K562 (cell line): ENCODE results near the gene SEBOX. TPM values are rescaled to one million over a fixed set of nuclear protein-coding genes. Genes with fewer than 3 reads are reported as not detected.

Source experiments
- ATAC-seq: fragments of 200-7000 bp; cut with Tn5 transposase; 3 replicates; pipeline ENCODE4 v1.9.1; 2020; ENCODE audit warnings: moderate library complexity
- BruUV-seq: library from RNA; stranded (reverse); fragments of 400-500 nt; replicated peaks from 2 replicates; lab custom pipeline; 2021; lab: Mats Ljungman, UMichigan
- CTCF ChIA-PET: fragments of 300-600 bp; formaldehyde crosslinking; extraction: SDS; loops from one replicate; lab custom pipeline; 2021; ENCODE audit warnings: low intra/inter-chr PET ratio; lab: Yijun Ruan, JAX
- POLR2A ChIA-PET: fragments of 300-600, 350-650 bp; sonication (Branson Sonifier 250); formaldehyde crosslinking; extraction: SDS; loops from one replicate; lab custom pipeline; 2021; ENCODE audit warnings: antibody characterized with exemption, inconsistent platforms; lab: Yijun Ruan, JAX
- DNase-seq, 4 experiments: peaks; one replicate each; pipeline versions ENCODE4 v3.0.0 to v3.0.0-alpha.2; 2011 to 2018; ENCODE audit warnings: low spot score in 3 of 4, mixed read lengths in 3 of 4; ENCODE audit errors: extremely low read depth in 1 of 4
- FAIRE-seq: peaks from 2 replicates; lab custom pipeline; 2011; peaks lifted over from hg19 to GRCh38; lab: Jason Lieb, UNC
- H2AFZ ChIP-seq: 2 replicates; pipeline ENCODE4 v1.6.0; 2011; ENCODE audit warnings: low read depth, low read length, control low read depth, inconsistent platforms
- H3K27ac ChIP-seq: fragments of 200-600 bp; 3 replicates; pipeline ENCODE4 v1.8.0; 2011; ENCODE audit warnings: low read depth, mild to moderate bottlenecking, control low read depth, inconsistent platforms, low read length, moderate library complexity, mixed read lengths; ENCODE audit errors: extremely low read depth
- H3K27me3 ChIP-seq, 2 experiments: fragments of 300-600 bp in 1 of 2; 2 replicates in 1 of 2; 3 replicates in 1 of 2; pipeline versions ENCODE4 v1.6.0 to v1.8.0; 2011; ENCODE audit warnings: inconsistent platforms in 2 of 2, low read length in 2 of 2, mild to moderate bottlenecking in 1 of 2, mixed read lengths in 1 of 2, moderate library complexity in 1 of 2; ENCODE audit not compliant: control insufficient read depth in 2 of 2, insufficient read depth in 2 of 2
- H3K36me3 ChIP-seq: fragments of 300-600 bp; 3 replicates; pipeline ENCODE4 v1.8.0; 2011; ENCODE audit warnings: mild to moderate bottlenecking, low read length, inconsistent platforms; ENCODE audit not compliant: control insufficient read depth, insufficient read depth
- H3K4me1 ChIP-seq, 2 experiments: fragments of 200-600 bp in 1 of 2; replicated peaks in 1 of 2; 2 replicates in 1 of 2; 3 replicates in 1 of 2; pipeline versions ENCODE4 v1.5.1 to v1.8.0; 2011; ENCODE audit warnings: inconsistent platforms in 2 of 2, low read length in 2 of 2, mild to moderate bottlenecking in 1 of 2, mixed read lengths in 1 of 2, moderate library complexity in 1 of 2; ENCODE audit not compliant: control insufficient read depth in 2 of 2, insufficient read depth in 2 of 2
- H3K4me2 ChIP-seq: 2 replicates; pipeline ENCODE4 v1.6.1; 2011; ENCODE audit warnings: low read length, control low read depth, inconsistent platforms, mixed read lengths; ENCODE audit not compliant: insufficient read depth
- H3K4me3 ChIP-seq: fragments of 200-600 bp; sonication (generic), shearing (Covaris generic); 2 replicates; pipeline ENCODE4 v1.5.1; 2016; ENCODE audit warnings: control low read depth, inconsistent platforms
- H3K79me2 ChIP-seq: fragments of 200-600 bp; 3 replicates; pipeline ENCODE4 v1.8.0; 2011; ENCODE audit warnings: low read length, inconsistent platforms; ENCODE audit not compliant: control insufficient read depth, insufficient read depth
- H3K9ac ChIP-seq, 2 experiments: 2 replicates each; pipeline versions ENCODE4 v1.6.0 to v1.6.1; 2011; ENCODE audit warnings: low read depth in 2 of 2, low read length in 2 of 2, control low read depth in 1 of 2, inconsistent platforms in 1 of 2, mild to moderate bottlenecking in 1 of 2, mixed read lengths in 1 of 2; ENCODE audit not compliant: insufficient read depth in 1 of 2
- H3K9me1 ChIP-seq: one replicate; pipeline ENCODE4 v1.6.0; 2011; ENCODE audit warnings: inconsistent platforms, mild to moderate bottlenecking, low read length, moderate library complexity; ENCODE audit not compliant: control insufficient read depth, insufficient read depth
- H3K9me3 ChIP-seq: replicated peaks from 2 replicates; pipeline ENCODE4 v1.5.1; 2011; ENCODE audit warnings: low read depth, low read length, inconsistent platforms; ENCODE audit not compliant: control insufficient read depth, insufficient read depth
- H4K20me1 ChIP-seq: replicated peaks from 2 replicates; pipeline ENCODE4 v1.6.1; 2011; ENCODE audit warnings: low read length, inconsistent platforms, mixed read lengths; ENCODE audit not compliant: control insufficient read depth, insufficient read depth
- NBN ChIP-seq: fragments of 450-650 bp; IDR thresholded peaks from 2 replicates; pipeline ENCODE4 v1.6.1; 2016; ENCODE audit warnings: low read depth, mild to moderate bottlenecking
- TAF1 ChIP-seq: IDR thresholded peaks from 2 replicates; pipeline ENCODE4 v1.6.1; 2011; ENCODE audit warnings: mild to moderate bottlenecking, low read length, moderate library complexity; ENCODE audit not compliant: insufficient read depth, control insufficient read depth, severe bottlenecking; ENCODE audit errors: extremely low read depth
- ZNF592 ChIP-seq: fragments of 450-650 bp; IDR thresholded peaks from 2 replicates; pipeline ENCODE4 v1.6.1; 2017; ENCODE audit warnings: antibody characterized with exemption, mild to moderate bottlenecking
- WGBS: fragments of 100-300 bp; shearing (Covaris generic); methylation state at CpG from one replicate; pipeline ENCODE4 v1.1.6; 2016; ENCODE audit warnings: low coverage, mixed read lengths; ENCODE audit not compliant: insufficient coverage; ENCODE audit errors: missing lambda C conversion rate; 5-methylcytosine and 5-hydroxymethylcytosine counted together
- in situ Hi-C: fragments of 300-500 bp; cut with MboI; formaldehyde crosslinking; loops from 4 replicates; pipeline ENCODE4 v1.15.0; 2018; ENCODE audit warnings: inconsistent platforms, mixed read lengths
- intact Hi-C: fragments of 100-400 bp; cut with micrococcal nuclease; formaldehyde crosslinking; loops from 2 replicates; pipeline ENCODE4 v1.14.2; 2022
- microRNA-seq: library from miRNA; unstranded; fragments of <30 nt; microRNA quantifications from one replicate; pipeline ENCODE4, GENCODE V29; 2018; ENCODE audit warnings: borderline microRNAs expressed
- polyA plus RNA-seq, 8 experiments: library from polyadenylated mRNA; depleted of rRNA in 4 of 8; stranded (reverse) in 5 of 8; unstranded in 3 of 8; fragments of >200 nt; fragmentation: Nextera tagmentation in 2 of 8; fragmentation: Illumina TruSeq in 1 of 8; extraction: Ambion mirVana in 2 of 8; extraction: Trizol in 1 of 8; gene quantifications; 2 replicates each; pipeline versions ENCODE4 v1.2.1 to v1.2.3, GENCODE V29; 2011 to 2014; ENCODE audit warnings: inconsistent platforms in 1 of 8, missing spikeins in 1 of 8
- total RNA-seq, 7 experiments: library from RNA; depleted of rRNA in 6 of 7; stranded (reverse); fragments of >200 nt in 6 of 7; fragmentation: Illumina TruSeq in 2 of 7; extraction: Trizol in 2 of 7; gene quantifications; 2 replicates each; pipeline versions ENCODE4 v1.2.1 to v1.2.3, GENCODE V29; 2011 to 2021; ENCODE audit warnings: low replicate concordance in 1 of 7

The SEBOX gene
- total and polyA plus RNA-seq, 9 of the 15 experiments (the other 6 are each of a cell fraction or from before 2014, with no cell fraction given): not detected

DNA sequence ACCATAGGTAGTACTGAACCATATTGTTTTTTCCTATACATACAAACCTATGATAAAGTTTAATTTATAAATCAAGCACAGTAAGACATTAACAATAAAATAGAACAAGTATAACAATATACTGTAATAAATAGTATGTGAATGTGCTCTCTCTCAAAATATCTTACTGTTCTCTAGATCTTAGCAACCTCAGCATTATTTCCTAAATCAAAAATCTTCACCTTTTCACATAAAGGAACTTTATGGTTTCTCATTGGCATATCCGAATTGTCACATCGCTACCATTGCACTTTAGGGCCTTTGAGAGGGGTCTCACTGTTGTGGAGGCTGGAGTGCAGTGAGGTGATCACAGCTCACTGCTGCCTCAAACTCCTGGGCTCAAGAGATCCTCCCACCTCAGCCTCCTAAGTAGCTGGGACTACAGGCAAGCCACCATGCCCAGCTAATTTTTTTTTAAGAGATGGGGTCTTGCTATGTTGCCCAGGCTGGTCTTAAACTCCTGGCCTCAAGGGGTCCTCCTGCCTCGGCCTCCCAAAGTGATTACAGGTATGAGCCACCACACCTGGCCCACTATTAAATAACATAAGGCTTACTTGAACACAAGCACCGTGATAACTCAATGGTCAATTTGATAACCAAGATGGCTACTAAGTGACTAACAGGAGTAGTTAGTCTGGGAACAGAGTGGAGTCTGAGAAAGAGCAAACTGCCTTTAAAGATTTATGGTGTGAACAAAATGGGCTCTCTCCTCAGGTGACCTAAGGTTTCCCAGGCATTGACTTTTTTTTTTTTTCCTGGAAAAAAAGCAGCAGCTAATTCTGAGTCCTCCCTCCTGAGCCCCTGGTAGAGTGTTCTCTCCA lies 48.9 kb downstream of the SEBOX start (continued):
- peak; percentile 19; the same call in 1 of the 2 replicates for TF ChIP-seq ZNF592

GRCh38 chr17:28313841-28314240 lies 51.2 kb downstream of the SEBOX start:
- WGBS: 85% methylated on average over 2 of the region's 2 CpGs
- no peaks in the 10 kb centered on the region for H3K36me3 ChIP-seq
- no peaks in the 10 kb centered on the region for H3K9me1 ChIP-seq
- H3K4me3 ChIP-seq: no peak overlapping the region
- H3K27ac ChIP-seq: no peak overlapping the region
- no peaks in the 10 kb centered on the region for H3K27me3 ChIP-seq
- H4K20me1 ChIP-seq: no peaks in the 10 kb centered on the region
- FAIRE-seq (no peak), ATAC-seq (no peak), DNase-seq (no peak)
- CTCF ChIA-PET: no interaction called here
- no peak overlapping the region for H2AFZ ChIP-seq
- H3K9me3 ChIP-seq: no peaks in the 10 kb centered on the region
- BruUV-seq: no TSS peak
- H3K4me2 ChIP-seq: no peak overlapping the region
- H3K9ac ChIP-seq: no peak overlapping the region
- H3K4me1 ChIP-seq: peaks cover 24 to 27% of the 10 kb centered on the region in 2 experiments
- in situ Hi-C loops (no loop called here), intact Hi-C loops (no loop called here)
- POLR2A ChIA-PET: interaction anchor here (0.7 kb wide), 1 partner anchor 40 kb away, joined by 3 read pairs; no protein-coding TSS in a partner anchor
- peaks cover 22% of the 10 kb centered on the region for H3K79me2 ChIP-seq
- TF ChIP-seq TAF1: no peak
- TF ChIP-seq NBN: no peak

Small RNA genes lying within 50 kb of the gene (microRNA-seq; reads per million reads assigned to microRNA genes)
- gene MIR4723: 1.1 reads per million, percentile 10 among the genes with 10 or more reads in this experiment

Other genes starting within 250 kb of the SEBOX start
Only the 7 nearest of the 14 such genes appear.
- gene TMEM97, start 46.0 kb downstream of the SEBOX start, total RNA-seq (2014; rRNA removed): 59.6 and 71.8 TPM in 2 replicates
- gene TMEM97, start 46.0 kb downstream of the SEBOX start, total RNA-seq (2014; rRNA removed; fragmentation: Illumina TruSeq; extraction: Trizol): 83.1 and 87.7 TPM in 2 replicates
- gene TMEM97, start 46.0 kb downstream of the SEBOX start, total RNA-seq (2015; rRNA removed; fragmentation: Illumina TruSeq; extraction: Trizol): 72.0 and 74.0 TPM in 2 replicates
- gene TMEM97, start 46.0 kb downstream of the SEBOX start, total RNA-seq (2021): 65.3 and 67.5 TPM in 2 replicates
- 88.3 and 117 TPM in 2 replicates for gene TMEM97, start 46.0 kb downstream of the SEBOX start, polyA plus RNA-seq (2011; rRNA removed)
- gene TMEM97, start 46.0 kb downstream of the SEBOX start, polyA plus RNA-seq (2014; fragmentation: Illumina TruSeq; extraction: Trizol): 89.6 and 121 TPM in 2 replicates
- 10 to 100 TPM; 76.0 to 95.3 TPM for gene TMEM97, start 46.0 kb downstream of the SEBOX start, polyA plus RNA-seq (2014; fragmentation: Nextera tagmentation; extraction: Ambion mirVana)
- 34.6 and 44.9 TPM in 2 replicates for gene TMEM97, start 46.0 kb downstream of the SEBOX start, polyA plus RNA-seq (2014; rRNA removed)
- 25.1 and 25.5 TPM in 2 replicates for gene IFT20, start 29.7 kb downstream of the SEBOX start, total RNA-seq (2014; rRNA removed)
- gene IFT20, start 29.7 kb downstream of the SEBOX start, total RNA-seq (2014; rRNA removed; fragmentation: Illumina TruSeq; extraction: Trizol): 20.9 and 26.8 TPM in 2 replicates
- gene IFT20, start 29.7 kb downstream of the SEBOX start, total RNA-seq (2015; rRNA removed; fragmentation: Illumina TruSeq; extraction: Trizol): 14.3 and 14.6 TPM in 2 replicates
- gene IFT20, start 29.7 kb downstream of the SEBOX start, total RNA-seq (2021): 20.1 and 25.2 TPM in 2 replicates
- 35.8 and 38.6 TPM in 2 replicates for gene IFT20, start 29.7 kb downstream of the SEBOX start, polyA plus RNA-seq (2011; rRNA removed)
- gene IFT20, start 29.7 kb downstream of the SEBOX start, polyA plus RNA-seq (2014; fragmentation: Illumina TruSeq; extraction: Trizol): 19.0 and 19.4 TPM in 2 replicates
- gene IFT20, start 29.7 kb downstream of the SEBOX start, polyA plus RNA-seq (2014; fragmentation: Nextera tagmentation; extraction: Ambion mirVana): 10 to 100 TPM; 11.2 to 17.7 TPM
- 37.6 and 45.4 TPM in 2 replicates for gene IFT20, start 29.7 kb downstream of the SEBOX start, polyA plus RNA-seq (2014; rRNA removed)
- 9.0 and 15.1 TPM in 2 replicates for gene TNFAIP1, start 29.4 kb downstream of the SEBOX start, total RNA-seq (2014; rRNA removed)
- gene TNFAIP1, start 29.4 kb downstream of the SEBOX start, total RNA-seq (2014; rRNA removed; fragmentation: Illumina TruSeq; extraction: Trizol): 6.3 and 8.2 TPM in 2 replicates
- gene TNFAIP1, start 29.4 kb downstream of the SEBOX start, total RNA-seq (2015; rRNA removed; fragmentation: Illumina TruSeq; extraction: Trizol): 7.7 and 8.0 TPM in 2 replicates
- gene TNFAIP1, start 29.4 kb downstream of the SEBOX start, total RNA-seq (2021): 18.9 and 20.1 TPM in 2 replicates
- gene TNFAIP1, start 29.4 kb downstream of the SEBOX start, polyA plus RNA-seq (2011; rRNA removed): 13.7 and 18.8 TPM in 2 replicates
- gene TNFAIP1, start 29.4 kb downstream of the SEBOX start, polyA plus RNA-seq (2014; fragmentation: Illumina TruSeq; extraction: Trizol): 15.2 and 15.4 TPM in 2 replicates
- gene TNFAIP1, start 29.4 kb downstream of the SEBOX start, polyA plus RNA-seq (2014; fragmentation: Nextera tagmentation; extraction: Ambion mirVana): 1 to 10 TPM; 2.1 to 2.9 TPM
- 8.1 and 15.4 TPM in 2 replicates for gene TNFAIP1, start 29.4 kb downstream of the SEBOX start, polyA plus RNA-seq (2014; rRNA removed)
- gene POLDIP2, start 7.7 kb downstream of the SEBOX start, total RNA-seq (2014; rRNA removed): 121 and 122 TPM in 2 replicates
- gene POLDIP2, start 7.7 kb downstream of the SEBOX start, total RNA-seq (2014; rRNA removed; fragmentation: Illumina TruSeq; extraction: Trizol): 59.5 and 62.7 TPM in 2 replicates
- 70.6 and 71.4 TPM in 2 replicates for gene POLDIP2, start 7.7 kb downstream of the SEBOX start, total RNA-seq (2015; rRNA removed; fragmentation: Illumina TruSeq; extraction: Trizol)
- 106 and 108 TPM in 2 replicates for gene POLDIP2, start 7.7 kb downstream of the SEBOX start, total RNA-seq (2021)
- 64.6 and 105 TPM in 2 replicates for gene POLDIP2, start 7.7 kb downstream of the SEBOX start, polyA plus RNA-seq (2011; rRNA removed)
- 127 and 137 TPM in 2 replicates for gene POLDIP2, start 7.7 kb downstream of the SEBOX start, polyA plus RNA-seq (2014; fragmentation: Illumina TruSeq; extraction: Trizol)
- 10 to 100 TPM; 22.0 to 25.1 TPM for gene POLDIP2, start 7.7 kb downstream of the SEBOX start, polyA plus RNA-seq (2014; fragmentation: Nextera tagmentation; extraction: Ambion mirVana)
- 104 and 109 TPM in 2 replicates for gene POLDIP2, start 7.7 kb downstream of the SEBOX start, polyA plus RNA-seq (2014; rRNA removed)
- 0.14 and 0.33 TPM in 2 replicates for gene VTN, start 5.1 kb upstream of the SEBOX start, total RNA-seq (2014; rRNA removed)
- not detected in 2 replicates for gene VTN, start 5.1 kb upstream of the SEBOX start, total RNA-seq (2014; rRNA removed; fragmentation: Illumina TruSeq; extraction: Trizol)
- gene VTN, start 5.1 kb upstream of the SEBOX start, total RNA-seq (2015; rRNA removed; fragmentation: Illumina TruSeq; extraction: Trizol): 0.15 and 0.36 TPM in 2 replicates
- 0.86 and 2.3 TPM in 2 replicates for gene VTN, start 5.1 kb upstream of the SEBOX start, total RNA-seq (2021)
- 0.11 and 0.17 TPM in 2 replicates for gene VTN, start 5.1 kb upstream of the SEBOX start, polyA plus RNA-seq (2011; rRNA removed)
- 0.13 and 0.68 TPM in 2 replicates for gene VTN, start 5.1 kb upstream of the SEBOX start, polyA plus RNA-seq (2014; fragmentation: Illumina TruSeq; extraction: Trizol)
- gene VTN, start 5.1 kb upstream of the SEBOX start, polyA plus RNA-seq (2014; fragmentation: Nextera tagmentation; extraction: Ambion mirVana): 1 to 10 TPM in 1 of 2 experiments, under 1 TPM in 1; 0.22 to 1.0 TPM
- 0.64 and 0.82 TPM in 2 replicates for gene VTN, start 5.1 kb upstream of the SEBOX start, polyA plus RNA-seq (2014; rRNA removed)
- 0.08 and 0.09 TPM in 2 replicates for gene SARM1, start 6.5 kb upstream of the SEBOX start, total RNA-seq (2014; rRNA removed)
- 0.10 and 0.29 TPM in 2 replicates for gene SARM1, start 6.5 kb upstream of the SEBOX start, total RNA-seq (2014; rRNA removed; fragmentation: Illumina TruSeq; extraction: Trizol)
- 0.08 and 0.11 TPM in 2 replicates for gene SARM1, start 6.5 kb upstream of the SEBOX start, total RNA-seq (2015; rRNA removed; fragmentation: Illumina TruSeq; extraction: Trizol)
- 0.54 and 0.55 TPM in 2 replicates for gene SARM1, start 6.5 kb upstream of the SEBOX start, total RNA-seq (2021)
- 0.15 and 0.30 TPM in 2 replicates for gene SARM1, start 6.5 kb upstream of the SEBOX start, polyA plus RNA-seq (2011; rRNA removed)
- gene SARM1, start 6.5 kb upstream of the SEBOX start, polyA plus RNA-seq (2014; fragmentation: Illumina TruSeq; extraction: Trizol): 0.07 and 0.12 TPM in 2 replicates
- gene SARM1, start 6.5 kb upstream of the SEBOX start, polyA plus RNA-seq (2014; fragmentation: Nextera tagmentation; extraction: Ambion mirVana): not detected
- gene SARM1, start 6.5 kb upstream of the SEBOX start, polyA plus RNA-seq (2014; rRNA removed): 0.04 and 0.31 TPM in 2 replicates
- 3.1 and 3.4 TPM in 2 replicates for gene SLC46A1, start 41.0 kb upstream of the SEBOX start, total RNA-seq (2014; rRNA removed)
- gene SLC46A1, start 41.0 kb upstream of the SEBOX start, total RNA-seq (2014; rRNA removed; fragmentation: Illumina TruSeq; extraction: Trizol): 1.8 and 3.1 TPM in 2 replicates
- gene SLC46A1, start 41.0 kb upstream of the SEBOX start, total RNA-seq (2015; rRNA removed; fragmentation: Illumina TruSeq; extraction: Trizol): 2.4 and 3.1 TPM in 2 replicates
- gene SLC46A1, start 41.0 kb upstream of the SEBOX start, total RNA-seq (2021): 4.3 and 5.5 TPM in 2 replicates
- 2.4 and 4.0 TPM in 2 replicates for gene SLC46A1, start 41.0 kb upstream of the SEBOX start, polyA plus RNA-seq (2011; rRNA removed)
- gene SLC46A1, start 41.0 kb upstream of the SEBOX start, polyA plus RNA-seq (2014; fragmentation: Illumina TruSeq; extraction: Trizol): 3.9 and 4.5 TPM in 2 replicates
- gene SLC46A1, start 41.0 kb upstream of the SEBOX start, polyA plus RNA-seq (2014; fragmentation: Nextera tagmentation; extraction: Ambion mirVana): under 1 TPM; 0.24 to 0.32 TPM
- gene SLC46A1, start 41.0 kb upstream of the SEBOX start, polyA plus RNA-seq (2014; rRNA removed): 2.6 TPM in 2 replicates